K562 (cell line): ENCODE results near the gene BID. TPM values are rescaled to one million over a fixed set of nuclear protein-coding genes. Genes with fewer than 3 reads are reported as not detected.

Experiments
- ATAC-seq: fragments of 200-7000 bp; cut with Tn5 transposase; 3 replicates; pipeline ENCODE4 v1.9.1; 2020; ENCODE audit warnings: moderate library complexity
- Bru-seq: library from RNA; stranded (reverse); fragments of 400-500 nt; gene quantifications from one replicate; lab custom pipeline; 2021; lab: Mats Ljungman, UMichigan
- BruChase-seq, 2 experiments: library from RNA; stranded (reverse); fragments of 400-500 nt; gene quantifications; one replicate each; lab custom pipeline; 2021; lab: Mats Ljungman, UMichigan
- BruUV-seq: library from RNA; stranded (reverse); fragments of 400-500 nt; replicated peaks from 2 replicates; lab custom pipeline; 2021; lab: Mats Ljungman, UMichigan
- CTCF ChIA-PET: fragments of 300-600 bp; formaldehyde crosslinking; extraction: SDS; loops from one replicate; lab custom pipeline; 2021; ENCODE audit warnings: low intra/inter-chr PET ratio; lab: Yijun Ruan, JAX
- POLR2A ChIA-PET: fragments of 300-600, 350-650 bp; sonication (Branson Sonifier 250); formaldehyde crosslinking; extraction: SDS; loops from one replicate; lab custom pipeline; 2021; ENCODE audit warnings: antibody characterized with exemption, inconsistent platforms; lab: Yijun Ruan, JAX
- DNase-seq, 4 experiments: peaks; one replicate each; pipeline versions ENCODE4 v3.0.0 to v3.0.0-alpha.2; 2011 to 2018; ENCODE audit warnings: low spot score in 3 of 4, mixed read lengths in 3 of 4; ENCODE audit errors: extremely low read depth in 1 of 4
- FAIRE-seq: peaks from 2 replicates; lab custom pipeline; 2011; peaks lifted over from hg19 to GRCh38; lab: Jason Lieb, UNC
- H2AFZ ChIP-seq: 2 replicates; pipeline ENCODE4 v1.6.0; 2011; ENCODE audit warnings: low read depth, low read length, control low read depth, inconsistent platforms
- H3K27ac ChIP-seq: fragments of 200-600 bp; 3 replicates; pipeline ENCODE4 v1.8.0; 2011; ENCODE audit warnings: low read depth, mild to moderate bottlenecking, control low read depth, inconsistent platforms, low read length, moderate library complexity, mixed read lengths; ENCODE audit errors: extremely low read depth
- H3K27me3 ChIP-seq, 2 experiments: fragments of 300-600 bp in 1 of 2; 2 replicates in 1 of 2; 3 replicates in 1 of 2; pipeline versions ENCODE4 v1.6.0 to v1.8.0; 2011; ENCODE audit warnings: inconsistent platforms in 2 of 2, low read length in 2 of 2, mild to moderate bottlenecking in 1 of 2, mixed read lengths in 1 of 2, moderate library complexity in 1 of 2; ENCODE audit not compliant: control insufficient read depth in 2 of 2, insufficient read depth in 2 of 2
- H3K36me3 ChIP-seq: fragments of 300-600 bp; 3 replicates; pipeline ENCODE4 v1.8.0; 2011; ENCODE audit warnings: mild to moderate bottlenecking, low read length, inconsistent platforms; ENCODE audit not compliant: control insufficient read depth, insufficient read depth
- H3K4me1 ChIP-seq, 2 experiments: fragments of 200-600 bp in 1 of 2; replicated peaks in 1 of 2; 2 replicates in 1 of 2; 3 replicates in 1 of 2; pipeline versions ENCODE4 v1.5.1 to v1.8.0; 2011; ENCODE audit warnings: inconsistent platforms in 2 of 2, low read length in 2 of 2, mild to moderate bottlenecking in 1 of 2, mixed read lengths in 1 of 2, moderate library complexity in 1 of 2; ENCODE audit not compliant: control insufficient read depth in 2 of 2, insufficient read depth in 2 of 2
- H3K4me2 ChIP-seq: 2 replicates; pipeline ENCODE4 v1.6.1; 2011; ENCODE audit warnings: low read length, control low read depth, inconsistent platforms, mixed read lengths; ENCODE audit not compliant: insufficient read depth
- H3K4me3 ChIP-seq: fragments of 200-600 bp; sonication (generic), shearing (Covaris generic); 2 replicates; pipeline ENCODE4 v1.5.1; 2016; ENCODE audit warnings: control low read depth, inconsistent platforms
- H3K79me2 ChIP-seq: fragments of 200-600 bp; 3 replicates; pipeline ENCODE4 v1.8.0; 2011; ENCODE audit warnings: low read length, inconsistent platforms; ENCODE audit not compliant: control insufficient read depth, insufficient read depth
- H3K9ac ChIP-seq, 2 experiments: 2 replicates each; pipeline versions ENCODE4 v1.6.0 to v1.6.1; 2011; ENCODE audit warnings: low read depth in 2 of 2, low read length in 2 of 2, control low read depth in 1 of 2, inconsistent platforms in 1 of 2, mild to moderate bottlenecking in 1 of 2, mixed read lengths in 1 of 2; ENCODE audit not compliant: insufficient read depth in 1 of 2
- H3K9me1 ChIP-seq: one replicate; pipeline ENCODE4 v1.6.0; 2011; ENCODE audit warnings: inconsistent platforms, mild to moderate bottlenecking, low read length, moderate library complexity; ENCODE audit not compliant: control insufficient read depth, insufficient read depth
- H3K9me3 ChIP-seq: replicated peaks from 2 replicates; pipeline ENCODE4 v1.5.1; 2011; ENCODE audit warnings: low read depth, low read length, inconsistent platforms; ENCODE audit not compliant: control insufficient read depth, insufficient read depth
- H4K20me1 ChIP-seq: replicated peaks from 2 replicates; pipeline ENCODE4 v1.6.1; 2011; ENCODE audit warnings: low read length, inconsistent platforms, mixed read lengths; ENCODE audit not compliant: control insufficient read depth, insufficient read depth
- CXXC5 ChIP-seq: fragments of 250-450 bp; sonication (Bioruptor Pico); IDR thresholded peaks from 2 replicates; pipeline ENCODE4 v1.8.0; 2022; ENCODE audit warnings: inconsistent platforms, mild to moderate bottlenecking, moderate library complexity
- SIN3A ChIP-seq, 2 experiments: fragments of 150-350 bp in 1 of 2; IDR thresholded peaks; 2 replicates each; pipeline ENCODE4 v1.6.1; 2011 to 2016; ENCODE audit warnings: borderline replicate concordance in 2 of 2, low read depth in 2 of 2, low read length in 2 of 2, mild to moderate bottlenecking in 2 of 2, moderate library complexity in 2 of 2; ENCODE audit not compliant: control insufficient read depth in 1 of 2
- ZNF3 ChIP-seq: fragments of 250-450 bp; sonication (Bioruptor Pico); IDR thresholded peaks from 2 replicates; pipeline ENCODE4 v1.5.0; 2021; ENCODE audit warnings: mild to moderate bottlenecking, moderate library complexity
- WGBS: fragments of 100-300 bp; shearing (Covaris generic); methylation state at CpG from one replicate; pipeline ENCODE4 v1.1.6; 2016; ENCODE audit warnings: low coverage, mixed read lengths; ENCODE audit not compliant: insufficient coverage; ENCODE audit errors: missing lambda C conversion rate; 5-methylcytosine and 5-hydroxymethylcytosine counted together
- in situ Hi-C: fragments of 300-500 bp; cut with MboI; formaldehyde crosslinking; loops from 4 replicates; pipeline ENCODE4 v1.15.0; 2018; ENCODE audit warnings: inconsistent platforms, mixed read lengths
- intact Hi-C: fragments of 100-400 bp; cut with micrococcal nuclease; formaldehyde crosslinking; loops from 2 replicates; pipeline ENCODE4 v1.14.2; 2022
- long read RNA-seq, 3 experiments: library from polyadenylated mRNA in 2 of 3; library from RNA in 1 of 3; unstranded in 2 of 3; stranded (forward) in 1 of 3; transcript quantifications; one replicate each; pipeline ENCODE4 v2.0.0, GENCODE V29; 2019 to 2022
- polyA minus RNA-seq, 3 experiments: library from RNA; depleted of rRNA, polyadenylated mRNA; stranded (reverse); fragments of >200 nt; gene quantifications; 2 replicates each; pipeline ENCODE4 v1.2.3, GENCODE V29; 2011
- polyA plus RNA-seq, 8 experiments: library from polyadenylated mRNA; depleted of rRNA in 4 of 8; stranded (reverse) in 5 of 8; unstranded in 3 of 8; fragments of >200 nt; fragmentation: Nextera tagmentation in 2 of 8; fragmentation: Illumina TruSeq in 1 of 8; extraction: Ambion mirVana in 2 of 8; extraction: Trizol in 1 of 8; gene quantifications; 2 replicates each; pipeline versions ENCODE4 v1.2.1 to v1.2.3, GENCODE V29; 2011 to 2014; ENCODE audit warnings: inconsistent platforms in 1 of 8, missing spikeins in 1 of 8
- total RNA-seq, 7 experiments: library from RNA; depleted of rRNA in 6 of 7; stranded (reverse); fragments of >200 nt in 6 of 7; fragmentation: Illumina TruSeq in 2 of 7; extraction: Trizol in 2 of 7; gene quantifications; 2 replicates each; pipeline versions ENCODE4 v1.2.1 to v1.2.3, GENCODE V29; 2011 to 2021; ENCODE audit warnings: low replicate concordance in 1 of 7
- TF ChIP-seq, protein P1 (sequence below): fragments of 250-450 bp; sonication (Bioruptor Pico); IDR thresholded peaks from 2 replicates; pipeline ENCODE4 v1.4.0; 2020; ENCODE audit warnings: mild to moderate bottlenecking
- TF ChIP-seq, protein P2 (sequence below): fragments of 450-650 bp; IDR thresholded peaks from 2 replicates; pipeline ENCODE4 v1.6.1; 2017; ENCODE audit warnings: antibody characterized with exemption, mild to moderate bottlenecking

Gene BID
- 18.0 and 26.5 TPM in 2 replicates for total RNA-seq (2011; cell fraction: chromatin; rRNA removed; ENCODE audit: low replicate concordance)
- total RNA-seq (2011; cell fraction: nucleolus; rRNA removed): 39.3 and 42.0 TPM in 2 replicates
- total RNA-seq (2011; cell fraction: nucleoplasm; rRNA removed): 27.0 and 30.7 TPM in 2 replicates
- total RNA-seq (2014; rRNA removed) (165 and 212 TPM in 2 replicates), total RNA-seq (2014; rRNA removed; fragmentation: Illumina TruSeq; extraction: Trizol) (25.5 and 26.3 TPM in 2 replicates), total RNA-seq (2015; rRNA removed; fragmentation: Illumina TruSeq; extraction: Trizol) (60.4 and 63.7 TPM in 2 replicates), total RNA-seq (2021) (94.7 and 99.6 TPM in 2 replicates), polyA plus RNA-seq (2011; rRNA removed) (119 and 164 TPM in 2 replicates), polyA plus RNA-seq (2014; fragmentation: Illumina TruSeq; extraction: Trizol) (35.2 and 84.7 TPM in 2 replicates), polyA plus RNA-seq (2014; fragmentation: Nextera tagmentation; extraction: Ambion mirVana) (1 to 10 TPM; 5.2 to 8.9 TPM), polyA plus RNA-seq (2014; rRNA removed) (208 and 209 TPM in 2 replicates), polyA minus RNA-seq (2011; rRNA and poly(A)+ RNA removed) (21.5 and 30.2 TPM in 2 replicates), Bru-seq, nascent RNA (percentile 70 among the genes with signal in this experiment), BruChase-seq, experiment 1, labeled RNA remaining after a 2-hour chase (percentile 73 among the genes with signal in this experiment), BruChase-seq, experiment 2, labeled RNA remaining after a 6-hour chase (percentile 68 among the genes with signal in this experiment)
- polyA plus RNA-seq (2011; cell fraction: cytosol; rRNA removed): 249 and 453 TPM in 2 replicates
- polyA plus RNA-seq (2011; cell fraction: nucleus; rRNA removed): 84.6 and 89.3 TPM in 2 replicates
- 60.9 and 80.1 TPM in 2 replicates for polyA plus RNA-seq (2012)
- polyA minus RNA-seq (2011; cell fraction: cytosol; rRNA and poly(A)+ RNA removed): 46.1 and 91.5 TPM in 2 replicates
- polyA minus RNA-seq (2011; cell fraction: nucleus; rRNA and poly(A)+ RNA removed): 7.7 and 13.4 TPM in 2 replicates
- long read RNA-seq, experiment 1, transcript BID-204 (5 exons, 2,129 nt): minor isoform, 25 of 338 reads
- long read RNA-seq, experiment 1, transcript BID-215 (6 exons, 2,199 nt): major isoform, 180 of 338 reads
- long read RNA-seq, experiment 1, transcript BID-203 (4 exons, 1,879 nt): minor isoform, 26 of 338 reads
- long read RNA-seq, experiment 1, transcript BID-207 (3 exons, 2,429 nt): minor isoform, 7 of 338 reads
- long read RNA-seq, experiment 1, partial matches to known transcripts: 3 of 338 reads
- long read RNA-seq, experiment 1, other reads (novel, unspliced or antisense): 93 of 338 reads
- long read RNA-seq, experiment 2, transcript BID-203 (4 exons, 1,879 nt): minor isoform, 11 of 99 reads
- long read RNA-seq, experiment 2, transcript BID-215 (6 exons, 2,199 nt): major isoform, 54 of 99 reads
- long read RNA-seq, experiment 2, partial matches to known transcripts: 8 of 99 reads
- long read RNA-seq, experiment 2, other reads (novel, unspliced or antisense): 22 of 99 reads
- long read RNA-seq, experiment 3, transcript BID-215 (6 exons, 2,199 nt): major isoform, 112 of 158 reads
- long read RNA-seq, experiment 3, transcript BID-203 (4 exons, 1,879 nt): minor isoform, 20 of 158 reads
- long read RNA-seq, experiment 3, transcript BID-204 (5 exons, 2,129 nt): minor isoform, 14 of 158 reads
- long read RNA-seq, experiment 3, partial matches to known transcripts: 3 of 158 reads
- long read RNA-seq, experiment 3, other reads (novel, unspliced or antisense): 5 of 158 reads

DNA sequence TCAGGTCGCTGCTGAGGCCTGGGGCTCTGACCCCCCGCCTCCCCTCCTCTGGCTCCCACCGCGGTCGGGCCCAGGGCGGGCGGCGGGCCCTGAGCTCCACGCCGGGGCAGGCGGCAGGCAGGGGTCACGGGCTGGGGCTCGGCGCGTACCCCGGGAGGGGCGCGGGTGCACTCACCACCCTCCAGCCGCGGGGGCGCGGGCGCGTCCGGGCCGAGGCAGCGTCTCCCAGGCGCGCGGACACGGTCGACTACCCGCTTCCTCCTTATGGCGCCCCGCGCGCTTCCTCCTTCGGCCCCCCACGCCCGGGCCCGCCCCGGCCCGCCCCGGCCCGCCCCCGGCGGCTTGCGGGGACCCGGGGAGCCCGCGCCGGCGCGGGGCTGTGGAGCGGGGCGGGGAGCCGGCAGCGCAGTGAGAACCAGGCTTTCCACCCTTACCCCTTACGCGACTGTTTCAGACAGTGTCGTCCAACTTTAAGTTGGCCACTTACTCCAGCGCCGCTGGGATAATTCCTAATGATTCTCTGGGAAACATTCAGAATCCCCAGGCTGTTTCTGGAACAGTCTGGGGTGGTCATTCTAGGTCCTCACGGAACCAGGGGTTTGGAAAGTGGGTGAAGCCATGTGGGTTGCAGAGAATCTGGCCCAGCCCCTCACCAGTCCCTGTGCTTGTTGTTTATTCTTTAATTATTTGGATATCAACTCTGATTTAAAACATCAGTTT lies at the start of gene BID:
Gene BID, minus strand, starts transcription at position 264 of the 720 bp plus-strand sequence. CDS start 24,353 bp downstream, outside the sequence.
- DNase-seq (peak; percentile 71 to 91 (median 85)), FAIRE-seq (peak; percentile 26), ATAC-seq (peak; percentile 67)
- peaks cover 38% of the 10 kb centered on the region for H4K20me1 ChIP-seq
- H3K27ac ChIP-seq: peak within 1 kb of the TSS; percentile 81; the same call in 2 of the 3 replicates
- no TSS peak for BruUV-seq
- in situ Hi-C loops: no loop called here
- 2% methylated on average over 12 of the region's 64 CpGs for WGBS
- peak within 1 kb of the TSS; percentile 69 to 92 for H3K9ac ChIP-seq
- ChIA-PET POLR2A (interaction anchor here (0.5 to 7.0 kb wide), 8 partner anchors 11 to 685 kb away, joined by 3 to 54 read pairs (median 5); no protein-coding TSS in a partner anchor), CTCF (no interaction called here)
- peaks cover 15% of the 10 kb centered on the region; the same call in 2 of the 3 replicates for H3K36me3 ChIP-seq
- no peaks in the 10 kb centered on the region for H3K9me1 ChIP-seq
- H2AFZ ChIP-seq: peak within 1 kb of the TSS; percentile 89
- H3K4me1 ChIP-seq: peaks cover 19 to 72% of the 10 kb centered on the region in 2 experiments
- peak within 1 kb of the TSS; percentile 76 for H3K4me3 ChIP-seq
- H3K27me3 ChIP-seq: no peaks in the 10 kb centered on the region
- H3K4me2 ChIP-seq: peak within 1 kb of the TSS; percentile 82
- H3K79me2 ChIP-seq: peaks cover 45% of the 10 kb centered on the region
- intact Hi-C loops: loop anchor here (10.0 kb wide), 1 partner anchor 290 kb away; no protein-coding TSS in a partner anchor
- H3K9me3 ChIP-seq: no peaks in the 10 kb centered on the region
- 0 out of 4 replicates have a peak, but pooled peaks of 1 of the 2 experiments have one; percentile 7 for TF ChIP-seq SIN3A (IDR thresholded peaks at IDR 0.05; ENCODE audit: borderline replicate concordance in 2 of 2, control insufficient read depth in 1 of 2, low read depth in 2 of 2, low read length in 2 of 2)
- TF ChIP-seq, protein P1, sequence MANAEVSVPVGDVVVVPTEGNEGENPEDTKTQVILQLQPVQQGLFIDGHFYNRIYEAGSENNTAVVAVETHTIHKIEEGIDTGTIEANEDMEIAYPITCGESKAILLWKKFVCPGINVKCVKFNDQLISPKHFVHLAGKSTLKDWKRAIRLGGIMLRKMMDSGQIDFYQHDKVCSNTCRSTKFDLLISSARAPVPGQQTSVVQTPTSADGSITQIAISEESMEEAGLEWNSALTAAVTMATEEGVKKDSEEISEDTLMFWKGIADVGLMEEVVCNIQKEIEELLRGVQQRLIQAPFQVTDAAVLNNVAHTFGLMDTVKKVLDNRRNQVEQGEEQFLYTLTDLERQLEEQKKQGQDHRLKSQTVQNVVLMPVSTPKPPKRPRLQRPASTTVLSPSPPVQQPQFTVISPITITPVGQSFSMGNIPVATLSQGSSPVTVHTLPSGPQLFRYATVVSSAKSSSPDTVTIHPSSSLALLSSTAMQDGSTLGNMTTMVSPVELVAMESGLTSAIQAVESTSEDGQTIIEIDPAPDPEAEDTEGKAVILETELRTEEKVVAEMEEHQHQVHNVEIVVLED (CRISPR knock-in tag): no peak
- TF ChIP-seq, protein P2, sequence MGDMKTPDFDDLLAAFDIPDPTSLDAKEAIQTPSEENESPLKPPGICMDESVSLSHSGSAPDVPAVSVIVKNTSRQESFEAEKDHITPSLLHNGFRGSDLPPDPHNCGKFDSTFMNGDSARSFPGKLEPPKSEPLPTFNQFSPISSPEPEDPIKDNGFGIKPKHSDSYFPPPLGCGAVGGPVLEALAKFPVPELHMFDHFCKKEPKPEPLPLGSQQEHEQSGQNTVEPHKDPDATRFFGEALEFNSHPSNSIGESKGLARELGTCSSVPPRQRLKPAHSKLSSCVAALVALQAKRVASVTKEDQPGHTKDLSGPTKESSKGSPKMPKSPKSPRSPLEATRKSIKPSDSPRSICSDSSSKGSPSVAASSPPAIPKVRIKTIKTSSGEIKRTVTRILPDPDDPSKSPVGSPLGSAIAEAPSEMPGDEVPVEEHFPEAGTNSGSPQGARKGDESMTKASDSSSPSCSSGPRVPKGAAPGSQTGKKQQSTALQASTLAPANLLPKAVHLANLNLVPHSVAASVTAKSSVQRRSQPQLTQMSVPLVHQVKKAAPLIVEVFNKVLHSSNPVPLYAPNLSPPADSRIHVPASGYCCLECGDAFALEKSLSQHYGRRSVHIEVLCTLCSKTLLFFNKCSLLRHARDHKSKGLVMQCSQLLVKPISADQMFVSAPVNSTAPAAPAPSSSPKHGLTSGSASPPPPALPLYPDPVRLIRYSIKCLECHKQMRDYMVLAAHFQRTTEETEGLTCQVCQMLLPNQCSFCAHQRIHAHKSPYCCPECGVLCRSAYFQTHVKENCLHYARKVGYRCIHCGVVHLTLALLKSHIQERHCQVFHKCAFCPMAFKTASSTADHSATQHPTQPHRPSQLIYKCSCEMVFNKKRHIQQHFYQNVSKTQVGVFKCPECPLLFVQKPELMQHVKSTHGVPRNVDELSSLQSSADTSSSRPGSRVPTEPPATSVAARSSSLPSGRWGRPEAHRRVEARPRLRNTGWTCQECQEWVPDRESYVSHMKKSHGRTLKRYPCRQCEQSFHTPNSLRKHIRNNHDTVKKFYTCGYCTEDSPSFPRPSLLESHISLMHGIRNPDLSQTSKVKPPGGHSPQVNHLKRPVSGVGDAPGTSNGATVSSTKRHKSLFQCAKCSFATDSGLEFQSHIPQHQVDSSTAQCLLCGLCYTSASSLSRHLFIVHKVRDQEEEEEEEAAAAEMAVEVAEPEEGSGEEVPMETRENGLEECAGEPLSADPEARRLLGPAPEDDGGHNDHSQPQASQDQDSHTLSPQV: peak; percentile 44; the same call in 1 of the 2 replicates
- TF ChIP-seq CXXC5 (CRISPR knock-in tag): peak; percentile 39
- no peak for TF ChIP-seq ZNF3
